Upper lobe of left lung (tissue), 4 donors: ENCODE results near the gene DSCAM.

ENCODE experiments used
- POLR2A ChIP-seq, 4 donors: fragments of 450-650 bp; IDR thresholded peaks; one replicate each; pipeline ENCODE4 v1.5.1; 2016 to 2017; ENCODE audit warnings: antibody characterized with exemption in 4 of 4, mild to moderate bottlenecking in 2 of 4
- POLR2AphosphoS5 ChIP-seq, 2 donors: sonication (generic); formaldehyde crosslinking; IDR thresholded peaks; one replicate each; pipeline ENCODE4 v1.5.1; 2017; ENCODE audit warnings: antibody characterized with exemption in 2 of 2
- TF ChIP-seq, protein P1 (sequence below), 6 experiments: fragments of 450-650 bp in 4 of 6; fragments of 200-600 bp in 2 of 6; sonication (generic) in 2 of 6; IDR thresholded peaks; one replicate each; pipeline ENCODE4 v1.5.1; 2016 to 2019; ENCODE audit warnings: antibody characterized with exemption in 6 of 6

- TF ChIP-seq, protein P1, sequence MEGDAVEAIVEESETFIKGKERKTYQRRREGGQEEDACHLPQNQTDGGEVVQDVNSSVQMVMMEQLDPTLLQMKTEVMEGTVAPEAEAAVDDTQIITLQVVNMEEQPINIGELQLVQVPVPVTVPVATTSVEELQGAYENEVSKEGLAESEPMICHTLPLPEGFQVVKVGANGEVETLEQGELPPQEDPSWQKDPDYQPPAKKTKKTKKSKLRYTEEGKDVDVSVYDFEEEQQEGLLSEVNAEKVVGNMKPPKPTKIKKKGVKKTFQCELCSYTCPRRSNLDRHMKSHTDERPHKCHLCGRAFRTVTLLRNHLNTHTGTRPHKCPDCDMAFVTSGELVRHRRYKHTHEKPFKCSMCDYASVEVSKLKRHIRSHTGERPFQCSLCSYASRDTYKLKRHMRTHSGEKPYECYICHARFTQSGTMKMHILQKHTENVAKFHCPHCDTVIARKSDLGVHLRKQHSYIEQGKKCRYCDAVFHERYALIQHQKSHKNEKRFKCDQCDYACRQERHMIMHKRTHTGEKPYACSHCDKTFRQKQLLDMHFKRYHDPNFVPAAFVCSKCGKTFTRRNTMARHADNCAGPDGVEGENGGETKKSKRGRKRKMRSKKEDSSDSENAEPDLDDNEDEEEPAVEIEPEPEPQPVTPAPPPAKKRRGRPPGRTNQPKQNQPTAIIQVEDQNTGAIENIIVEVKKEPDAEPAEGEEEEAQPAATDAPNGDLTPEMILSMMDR (IDR thresholded peaks at IDR 0.05): no peak
- no peak for TF ChIP-seq POLR2A (IDR thresholded peaks at IDR 0.05)
- no peak for TF ChIP-seq POLR2AphosphoS5 (IDR thresholded peaks at IDR 0.05)
Measured at GRCh38 chr21:40130476-40130875, 716.5 kb downstream of the DSCAM start.
